IMR-90 (cell line): ENCODE data around the gene MICB. TPM values are rescaled to one million over a fixed set of nuclear protein-coding genes. Genes with fewer than 3 reads are reported as not detected.
A peak's percentile ranks its signal among the peaks of the same experiment; 100 is the strongest.

Source experiments
- ATAC-seq: fragments of 200-7000 bp; cut with Tn5 transposase; 2 replicates; pipeline ENCODE4 v1.9.1; 2020; ENCODE audit warnings: low read depth, mild to moderate bottlenecking, moderate library complexity
- BruUV-seq: library from RNA; stranded (reverse); fragments of 400-500 nt; replicated peaks from 2 replicates; lab custom pipeline; 2021; lab: Mats Ljungman, UMichigan
- CTCF ChIA-PET: fragments of 300-600 bp; formaldehyde crosslinking; extraction: SDS; loops from one replicate; lab custom pipeline; 2021; ENCODE audit warnings: antibody characterized with exemption; lab: Yijun Ruan, JAX
- POLR2A ChIA-PET: fragments of 300-600 bp; sonication (Branson Sonifier 250); formaldehyde crosslinking; loops from one replicate; lab custom pipeline; 2022; ENCODE audit warnings: antibody characterized with exemption; ENCODE audit not compliant: unreplicated experiment; lab: Charles Lee
- DNase-seq: peaks from one replicate; pipeline ENCODE4 v3.0.0; 2013
- H2AFZ ChIP-seq: replicated peaks from 2 replicates; pipeline ENCODE3; 2013; ENCODE audit warnings: low read length, mild to moderate bottlenecking; ENCODE audit not compliant: poor library complexity
- H2AK5ac ChIP-seq: 2 replicates; pipeline ENCODE4 v1.6.1; 2013; ENCODE audit warnings: low read depth, low read length, inconsistent platforms
- H2AK9ac ChIP-seq: replicated peaks from 2 replicates; pipeline ENCODE3; 2013; ENCODE audit warnings: mild to moderate bottlenecking, low read depth, low read length, moderate library complexity; ENCODE audit not compliant: poor library complexity
- H2BK120ac ChIP-seq: 2 replicates; pipeline ENCODE4 v1.6.1; 2013; ENCODE audit warnings: low read depth, low read length, inconsistent platforms
- H2BK15ac ChIP-seq: 3 replicates; pipeline ENCODE4 v1.6.1; 2013; ENCODE audit warnings: low read depth, low read length, inconsistent platforms
- H2BK20ac ChIP-seq: 2 replicates; pipeline ENCODE4 v1.6.1; 2013; ENCODE audit warnings: low read depth, mild to moderate bottlenecking, inconsistent platforms, low read length, moderate library complexity
- H2BK5ac ChIP-seq: 2 replicates; pipeline ENCODE4 v1.6.1; 2013; ENCODE audit warnings: mild to moderate bottlenecking, low read depth, low read length, inconsistent platforms; ENCODE audit not compliant: poor library complexity, severe bottlenecking
- H3K14ac ChIP-seq: replicated peaks from 2 replicates; pipeline ENCODE4 v1.6.1; 2013; ENCODE audit warnings: low read depth, low read length, inconsistent platforms
- H3K18ac ChIP-seq: 2 replicates; pipeline ENCODE4 v1.6.1; 2013; ENCODE audit warnings: low read depth, low read length, control low read depth
- H3K23ac ChIP-seq: 2 replicates; pipeline ENCODE4 v1.6.1; 2013; ENCODE audit warnings: low read depth, low read length, inconsistent platforms
- H3K27ac ChIP-seq: 2 replicates; pipeline ENCODE4 v1.5.1; 2013; ENCODE audit warnings: mild to moderate bottlenecking, control low read depth, low read length; ENCODE audit not compliant: insufficient read depth
- H3K27me3 ChIP-seq: 2 replicates; pipeline ENCODE4 v1.6.1; 2013; ENCODE audit warnings: low read length; ENCODE audit not compliant: control insufficient read depth, insufficient read depth
- H3K36me3 ChIP-seq: 2 replicates; pipeline ENCODE4 v1.6.1; 2013; ENCODE audit warnings: low read length, mixed read lengths; ENCODE audit not compliant: control insufficient read depth, insufficient read depth
- H3K4ac ChIP-seq: 2 replicates; pipeline ENCODE4 v1.6.1; 2013; ENCODE audit warnings: low read depth, low read length, inconsistent platforms
- H3K4me1 ChIP-seq: 2 replicates; pipeline ENCODE4 v1.6.1; 2013; ENCODE audit warnings: low read length, mixed read lengths; ENCODE audit not compliant: control insufficient read depth, insufficient read depth
- H3K4me2 ChIP-seq: 2 replicates; pipeline ENCODE4 v1.6.1; 2013; ENCODE audit warnings: low read depth, mild to moderate bottlenecking, control low read depth, low read length, moderate library complexity
- H3K4me3 ChIP-seq: 2 replicates; pipeline ENCODE4 v1.5.1; 2013; ENCODE audit warnings: low read depth, mild to moderate bottlenecking, control low read depth, low read length, moderate library complexity; ENCODE audit not compliant: insufficient read depth
- H3K56ac ChIP-seq: 2 replicates; pipeline ENCODE4 v1.6.1; 2013; ENCODE audit warnings: low read length, inconsistent platforms; ENCODE audit not compliant: insufficient read depth; ENCODE audit errors: extremely low read depth
- H3K79me1 ChIP-seq, 2 experiments: 2 replicates each; pipeline ENCODE4 v1.6.1; 2013; ENCODE audit warnings: low read length in 2 of 2, inconsistent platforms in 1 of 2, low read depth in 1 of 2
- H3K9ac ChIP-seq: 2 replicates; pipeline ENCODE4 v1.6.1; 2013; ENCODE audit warnings: low read depth, low read length, control low read depth
- H3K9me1 ChIP-seq: 2 replicates; pipeline ENCODE4 v1.6.1; 2013; ENCODE audit warnings: low read length, inconsistent platforms; ENCODE audit not compliant: insufficient read depth
- H3K9me3 ChIP-seq: 2 replicates; pipeline ENCODE4 v1.6.1; 2013; ENCODE audit warnings: low read length; ENCODE audit not compliant: control insufficient read depth, insufficient read depth
- H4K20me1 ChIP-seq: 2 replicates; pipeline ENCODE4 v1.6.1; 2013; ENCODE audit warnings: low read length, inconsistent platforms; ENCODE audit not compliant: insufficient read depth
- H4K5ac ChIP-seq: 2 replicates; pipeline ENCODE4 v1.6.1; 2013; ENCODE audit warnings: mild to moderate bottlenecking, low read depth, low read length, control low read depth
- H4K8ac ChIP-seq, 2 experiments: 2 replicates each; pipeline ENCODE4 v1.6.1; 2013; ENCODE audit warnings: low read depth in 2 of 2, low read length in 2 of 2, control low read depth in 1 of 2, inconsistent platforms in 1 of 2
- H4K91ac ChIP-seq: 2 replicates; pipeline ENCODE4 v1.6.1; 2013; ENCODE audit warnings: low read depth, low read length, inconsistent platforms; ENCODE audit not compliant: insufficient read depth
- CEBPB ChIP-seq: IDR thresholded peaks from 2 replicates; pipeline ENCODE4 v1.6.1; 2012; ENCODE audit warnings: low read depth, low read length, improper control_type of control experiment
- CHD1 ChIP-seq: IDR thresholded peaks from 2 replicates; pipeline ENCODE4 v1.6.1; 2012; ENCODE audit warnings: low read depth, low read length, improper control_type of control experiment
- MAFK ChIP-seq: IDR thresholded peaks from 2 replicates; pipeline ENCODE4 v1.6.1; 2012; ENCODE audit warnings: low read depth, low read length, improper control_type of control experiment
- POLR2A ChIP-seq: IDR thresholded peaks from 2 replicates; pipeline ENCODE4 v1.6.1; 2012; ENCODE audit warnings: mild to moderate bottlenecking, low read depth, low read length
- RAD21 ChIP-seq: IDR thresholded peaks from 2 replicates; pipeline ENCODE4 v1.6.1; 2012; ENCODE audit warnings: low read length, improper control_type of control experiment
- RCOR1 ChIP-seq: IDR thresholded peaks from 2 replicates; pipeline ENCODE4 v1.6.1; 2012; ENCODE audit warnings: mild to moderate bottlenecking, low read length, improper control_type of control experiment; ENCODE audit not compliant: insufficient replicate concordance
- WGBS, 2 experiments: methylation state at CpG; one replicate each; pipeline versions ENCODE4 v1.1.5 to v1.1.7; 2013; ENCODE audit warnings: missing lambda C conversion rate in 2 of 2; ENCODE audit not compliant: insufficient read length in 1 of 2; ENCODE audit errors: extremely low coverage in 2 of 2; 5-methylcytosine and 5-hydroxymethylcytosine counted together
- dilution Hi-C: fragments of 300-500 bp; cut with HindIII; formaldehyde crosslinking; loops from one replicate; pipeline ENCODE4 v1.14.3; 2018; ENCODE audit warnings: low sequenced_read_pairs; ENCODE audit not compliant: unreplicated experiment
- in situ Hi-C: fragments of 300-500 bp; cut with MboI; formaldehyde crosslinking; loops from 3 replicates; pipeline ENCODE4 v1.14.3; 2019; ENCODE audit warnings: low sequenced_read_pairs, inconsistent platforms, mixed read lengths
- intact Hi-C: fragments of 100-400 bp; cut with micrococcal nuclease; formaldehyde crosslinking; loops from 2 replicates; pipeline ENCODE4 v1.10.0; 2022
- polyA plus RNA-seq, 3 experiments: library from polyadenylated mRNA; depleted of rRNA; stranded (reverse); fragments of >200 nt; gene quantifications; 2 replicates each; pipeline ENCODE4 v1.2.3, GENCODE V29; 2012; ENCODE audit warnings: low replicate concordance in 1 of 3
- total RNA-seq: library from RNA; depleted of rRNA; stranded (reverse); fragments of >200 nt; gene quantifications from 2 replicates; pipeline ENCODE4 v1.2.3, GENCODE V29; 2012

Gene MICB
- total and polyA plus RNA-seq, 2 of the 4 experiments (the other 2 are of a cell fraction), result 9.6 to 11.1 TPM

GRCh38 chr6:31541059-31541657, 43.2 kb downstream of the MICB start:
- TF ChIP-seq CHD1 (0 out of 2 replicates have a peak, but pooled peaks have one; percentile 22), RCOR1 (no peak), CEBPB (peak; percentile 68), POLR2A (no peak), RAD21 (0 out of 2 replicates have a peak, but pooled peaks have one; percentile 4), MAFK (no peak)
- dilution Hi-C loops, result no loop called here
- Histone ChIP-seq H3K4ac (peak overlapping the region; percentile 96), H2AK5ac (peak overlapping the region; percentile 99), H3K23ac (peak overlapping the region; percentile 99), H3K14ac (peak overlapping the region; percentile 100), H4K8ac (peak overlapping the region; percentile 87 to 99), H2AFZ (peak overlapping the region; percentile 93), H4K91ac (peak overlapping the region; percentile 99), H3K4me2 (peak overlapping the region; percentile 85), H2BK20ac (peak overlapping the region; percentile 36; the same call in 1 of the 2 replicates), H3K4me1 (peaks cover 10% of the 10 kb centered on the region), H4K20me1 (peaks cover 56% of the 10 kb centered on the region), H3K9me1 (0 out of 2 replicates have a peak, but pooled peaks cover 6% of the 10 kb centered on the region), H3K56ac (peak overlapping the region; percentile 99), H3K9ac (peak overlapping the region; percentile 99), H3K9me3 (no peaks in the 10 kb centered on the region), H2BK5ac (peak overlapping the region; percentile 99), H3K79me1 (peaks cover 14 to 54% of the 10 kb centered on the region in 2 experiments), H3K4me3 (peak overlapping the region; percentile 72), H3K18ac (peak overlapping the region; percentile 69), H2AK9ac (peak overlapping the region; percentile 98), H3K27me3 (no peaks in the 10 kb centered on the region), H2BK120ac (peak overlapping the region; percentile 73), H4K5ac (peak overlapping the region; percentile 87), H3K36me3 (peaks cover 32% of the 10 kb centered on the region), H3K27ac (peak overlapping the region; percentile 83), H2BK15ac (peak overlapping the region; percentile 35; the same call in 1 of the 3 replicates)
- intact Hi-C loops, result loop anchor here (1.0 kb wide), 1 partner anchor 48 kb away; no protein-coding TSS in a partner anchor
- ATAC-seq, result peak; percentile 25; the same call in 1 of the 2 replicates
- ChIA-PET POLR2A (interaction anchor here (0.6 to 1.0 kb wide), 4 partner anchors 45 to 1428 kb away, joined by 3 to 4 read pairs (median 4); partner anchors contain the start of gene C6orf47), CTCF (interaction anchor here (0.6 to 1.5 kb wide), 4 partner anchors 9 to 58 kb away, joined by 3 to 6 read pairs (median 3); no protein-coding TSS in a partner anchor)
- BruUV-seq, result TSS peak; percentile 86
- WGBS, 2 experiments, result 0% methylated on average over 2 of the region's 21 CpGs; no CpG with 5 or more reads in 1 of the 2 experiments
- DNase-seq, result peak; percentile 50
- in situ Hi-C loops, result loop anchor here (5.0 to 10.0 kb wide), 2 partner anchors 49 to 294 kb away; no protein-coding TSS in a partner anchor
